Mesodermal cell (in vitro differentiated cells): Measurements from ENCODE around the gene CCDC85A.

ENCODE experiments used
- H3K27ac ChIP-seq: 2 replicates; pipeline ENCODE4 v1.7.0; 2013; ENCODE audit warnings: mild to moderate bottlenecking, low read depth, low read length, moderate library complexity; ENCODE audit not compliant: severe bottlenecking
- H3K36me3 ChIP-seq: 2 replicates; pipeline ENCODE4 v1.7.1; 2013; ENCODE audit warnings: mild to moderate bottlenecking, low read length, moderate library complexity; ENCODE audit not compliant: control insufficient read depth, insufficient read depth
- H3K4me1 ChIP-seq: one replicate; pipeline ENCODE4 v1.7.1; 2013; ENCODE audit warnings: mild to moderate bottlenecking, low read length; ENCODE audit not compliant: insufficient read depth, control insufficient read depth, poor library complexity, severe bottlenecking
- H3K4me3 ChIP-seq: 2 replicates; pipeline ENCODE4 v1.7.0; 2013; ENCODE audit warnings: low read length, control low read depth, mild to moderate bottlenecking; ENCODE audit not compliant: insufficient read depth, poor library complexity, severe bottlenecking; ENCODE audit errors: extremely low read depth
- H3K9me3 ChIP-seq: 2 replicates; pipeline ENCODE4 v1.7.1; 2013; ENCODE audit warnings: mild to moderate bottlenecking, low read length, moderate library complexity; ENCODE audit not compliant: control insufficient read depth
- WGBS, 2 experiments: methylation state at CpG; one replicate each; pipeline ENCODE4 v1.1.5; 2013; ENCODE audit warnings: missing lambda C conversion rate in 2 of 2; ENCODE audit not compliant: insufficient coverage in 2 of 2; 5-methylcytosine and 5-hydroxymethylcytosine counted together

Gene CCDC85A

DNA sequence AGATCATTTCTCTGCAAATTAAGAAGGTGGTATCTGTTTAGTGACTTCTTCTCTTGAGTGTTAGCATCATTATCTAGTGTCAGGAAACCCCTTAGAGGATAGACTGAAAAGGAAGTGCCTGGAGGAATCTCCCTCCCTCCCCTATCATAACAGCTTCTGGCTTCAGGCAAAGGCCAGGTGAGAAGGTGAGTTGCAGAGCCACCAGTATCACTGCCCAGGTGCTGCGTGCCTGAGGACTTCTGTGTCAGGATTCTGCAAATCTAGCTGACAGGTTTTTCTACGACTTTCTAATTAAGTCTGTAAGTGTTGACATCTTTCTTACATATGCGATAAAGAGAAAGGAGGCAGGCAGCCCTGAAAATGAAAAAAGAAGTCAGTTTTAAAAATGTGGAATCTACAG, 111.9 kb downstream of the CCDC85A start:
- no peak overlapping the region for H3K4me3 ChIP-seq
- no peaks in the 10 kb centered on the region for H3K36me3 ChIP-seq
- H3K27ac ChIP-seq, result no peak overlapping the region
- 86 to 87% methylated on average over 2 to 3 of the region's 3 CpGs for WGBS, 2 experiments
- peaks cover 4% of the 10 kb centered on the region for H3K4me1 ChIP-seq
- H3K9me3 ChIP-seq, result no peaks in the 10 kb centered on the region

DNA sequence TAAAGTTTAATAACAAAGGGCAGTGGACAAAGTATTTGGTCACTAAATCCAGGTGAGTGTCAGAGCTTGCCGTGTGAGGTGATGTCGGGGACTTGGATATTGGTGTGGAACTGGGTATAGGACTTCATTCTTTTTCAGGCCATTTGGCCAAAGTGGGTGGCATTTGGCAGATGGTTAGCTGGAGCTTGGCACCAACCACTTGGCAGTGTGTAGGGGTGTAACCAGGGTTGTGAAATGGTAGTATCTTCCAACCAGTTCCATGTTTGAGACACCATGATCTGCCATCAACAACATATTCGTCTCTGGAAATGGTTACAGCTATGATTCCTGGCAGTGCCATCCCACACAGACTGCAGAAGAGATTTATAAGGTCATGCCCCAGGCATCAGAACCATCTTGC, 113.9 kb downstream of the CCDC85A start:
- Histone ChIP-seq H3K4me1 (peaks cover 4% of the 10 kb centered on the region), H3K36me3 (no peaks in the 10 kb centered on the region), H3K27ac (no peak overlapping the region), H3K9me3 (no peaks in the 10 kb centered on the region), H3K4me3 (no peak overlapping the region)
- 84 to 93% methylated on average over 2 of the region's 3 CpGs for WGBS, 2 experiments

DNA sequence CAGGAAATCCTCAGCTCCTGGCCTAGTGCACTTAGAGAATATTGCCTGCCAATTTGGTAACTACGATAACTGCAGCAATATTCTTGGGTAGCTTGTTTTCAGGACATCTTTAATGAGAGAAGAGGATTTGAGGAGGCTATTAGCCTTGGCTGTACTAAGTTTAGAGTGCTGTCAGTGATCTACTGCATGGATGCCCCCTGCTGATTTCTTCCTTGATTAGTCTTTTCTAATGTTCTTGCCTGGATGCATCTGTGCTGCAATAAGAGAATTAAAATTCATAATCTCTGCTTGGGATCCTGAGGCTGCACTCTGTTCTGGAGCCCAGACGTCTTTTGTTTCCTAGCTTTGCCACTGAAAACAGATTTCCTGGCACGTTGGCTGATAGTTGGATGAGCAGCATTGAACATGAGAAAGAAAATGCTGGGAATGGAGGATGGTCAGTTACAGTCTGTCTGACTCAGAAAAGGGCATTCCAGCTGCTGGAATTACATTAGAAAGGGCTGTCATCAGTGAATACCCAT, 115.4 kb downstream of the CCDC85A start:
- Histone ChIP-seq H3K4me3 (no peak overlapping the region), H3K4me1 (peaks cover 4% of the 10 kb centered on the region), H3K9me3 (no peaks in the 10 kb centered on the region), H3K36me3 (no peaks in the 10 kb centered on the region), H3K27ac (no peak overlapping the region)
- WGBS, 2 experiments, result 81 to 94% methylated on average over 3 of the region's 3 CpGs

DNA sequence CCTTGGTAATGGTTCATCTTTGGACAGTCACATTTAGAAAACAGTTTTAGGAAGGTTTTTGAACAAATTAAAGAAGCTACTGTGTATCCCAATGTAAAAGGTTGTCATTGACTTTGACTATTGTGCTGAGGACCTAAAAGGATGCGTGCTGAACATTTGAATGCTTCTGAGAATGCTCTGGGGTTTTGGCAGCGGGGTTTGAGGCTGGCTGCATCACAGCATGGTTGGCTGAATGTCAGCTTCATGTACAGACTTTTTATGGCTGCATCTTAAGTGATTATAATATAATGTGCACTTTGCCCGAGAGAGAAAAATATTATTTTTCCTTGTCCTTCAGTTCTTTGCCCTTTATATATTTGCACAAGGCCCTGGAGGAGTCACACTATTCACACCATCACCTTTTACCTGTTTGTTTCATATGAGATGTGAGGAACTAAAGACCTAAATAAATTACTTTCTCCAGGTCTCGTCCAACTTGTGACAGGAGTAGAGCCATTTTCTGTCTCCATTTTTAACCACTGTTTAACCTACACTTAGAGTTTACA, 125.9 kb downstream of the CCDC85A start:
- H3K4me3 ChIP-seq, result no peak overlapping the region
- no peak overlapping the region for H3K27ac ChIP-seq
- WGBS, 2 experiments, result 85 to 95% methylated on average over 2 of the region's 4 CpGs

GRCh38 chr2:56313500-56313921, 129.7 kb downstream of the CCDC85A start:
- no peak overlapping the region for H3K4me3 ChIP-seq
- H3K27ac ChIP-seq, result no peak overlapping the region
- H3K9me3 ChIP-seq, result no peaks in the 10 kb centered on the region
- WGBS, 2 experiments, result 100% methylated on average over 1 of the region's 1 CpG; no CpG with 5 or more reads in 1 of the 2 experiments
- no peaks in the 10 kb centered on the region for H3K36me3 ChIP-seq
- no peaks in the 10 kb centered on the region for H3K4me1 ChIP-seq

More for the DNA sequence above, 125.9 kb downstream of the CCDC85A start:
- Histone ChIP-seq H3K4me1 (no peaks in the 10 kb centered on the region), H3K9me3 (no peaks in the 10 kb centered on the region), H3K36me3 (no peaks in the 10 kb centered on the region)

- Histone ChIP-seq H3K4me3 (no peak overlapping the region), H3K4me1 (no peaks in the 10 kb centered on the region), H3K27ac (no peak overlapping the region), H3K9me3 (no peaks in the 10 kb centered on the region), H3K36me3 (no peaks in the 10 kb centered on the region)
- WGBS, 2 experiments, result no CpG with 5 or more reads among the region's 1 CpG
These were observed 130.6 kb downstream of the CCDC85A start for GRCh38 chr2:56314371-56314770.

DNA sequence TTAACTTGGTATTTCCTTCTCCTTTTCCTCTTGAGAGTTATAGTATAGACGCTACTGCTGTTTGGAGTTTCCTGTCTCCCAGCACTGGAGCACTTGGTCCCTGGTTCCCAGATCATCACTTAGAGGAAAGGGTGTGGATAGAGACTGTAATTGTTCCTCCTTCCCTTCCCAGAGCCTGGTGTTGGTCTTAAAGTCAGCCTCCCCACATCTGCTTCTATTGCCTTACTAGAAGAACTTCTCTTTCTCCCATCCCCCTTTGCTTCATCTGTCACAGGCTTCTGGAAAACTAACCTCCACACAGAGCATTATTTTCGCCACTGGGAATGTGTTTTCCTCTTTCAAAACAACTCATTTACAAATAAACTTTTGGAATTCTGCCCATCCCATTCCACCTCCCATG, 131.0 kb downstream of the CCDC85A start:
- H3K27ac ChIP-seq, result no peak overlapping the region
- H3K4me1 ChIP-seq, result no peaks in the 10 kb centered on the region
- no peaks in the 10 kb centered on the region for H3K36me3 ChIP-seq
- no peaks in the 10 kb centered on the region for H3K9me3 ChIP-seq
- no peak overlapping the region for H3K4me3 ChIP-seq
- 71 to 80% methylated on average over 1 of the region's 2 CpGs for WGBS, 2 experiments

GRCh38 chr2:56315376-56315775, 131.6 kb downstream of the CCDC85A start:
- Histone ChIP-seq H3K4me3 (no peak overlapping the region), H3K27ac (no peak overlapping the region), H3K9me3 (no peaks in the 10 kb centered on the region), H3K4me1 (no peaks in the 10 kb centered on the region), H3K36me3 (no peaks in the 10 kb centered on the region)

DNA sequence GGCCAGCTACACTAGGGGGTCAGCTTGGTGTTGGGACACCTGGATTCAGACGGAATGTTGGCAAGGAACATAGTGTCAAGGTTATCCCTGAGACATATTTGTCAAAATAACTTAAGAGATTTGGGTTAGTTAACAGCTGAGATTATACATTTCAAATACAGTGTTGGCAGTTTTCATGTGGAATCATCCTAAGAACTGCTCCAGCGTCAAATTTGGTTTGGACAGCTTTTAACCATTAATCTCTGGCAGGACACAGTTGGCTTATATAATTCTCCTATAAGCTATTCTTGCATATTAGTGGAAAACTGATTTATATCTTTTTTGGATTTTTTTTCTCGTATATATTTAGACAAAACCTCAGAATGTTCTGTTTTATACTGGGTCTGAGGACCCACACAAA, 132.2 kb downstream of the CCDC85A start:
- H3K4me3 ChIP-seq, result no peak overlapping the region
- WGBS, 2 experiments, result 71 to 100% methylated on average over 1 of the region's 3 CpGs
- H3K36me3 ChIP-seq, result no peaks in the 10 kb centered on the region
- H3K27ac ChIP-seq, result no peak overlapping the region
- no peaks in the 10 kb centered on the region for H3K9me3 ChIP-seq
- H3K4me1 ChIP-seq, result no peaks in the 10 kb centered on the region

- Histone ChIP-seq H3K9me3 (no peaks in the 10 kb centered on the region), H3K4me1 (no peaks in the 10 kb centered on the region), H3K4me3 (no peak overlapping the region), H3K27ac (no peak overlapping the region), H3K36me3 (no peaks in the 10 kb centered on the region)
- 95 to 100% methylated on average over 2 to 4 of the region's 4 CpGs for WGBS, 2 experiments
These were observed 134.4 kb downstream of the CCDC85A start for GRCh38 chr2:56318147-56318546.

- no peak overlapping the region for H3K27ac ChIP-seq
- H3K36me3 ChIP-seq, result no peaks in the 10 kb centered on the region
- 83 to 89% methylated on average over 1 of the region's 3 CpGs for WGBS, 2 experiments
- H3K9me3 ChIP-seq, result no peaks in the 10 kb centered on the region
- no peaks in the 10 kb centered on the region for H3K4me1 ChIP-seq
- no peak overlapping the region for H3K4me3 ChIP-seq
These were observed 142.0 kb downstream of the CCDC85A start for GRCh38 chr2:56325661-56326345.
